GM08714 (cell line): ENCODE data around the gene C17orf75.

Source experiments
- H3K4me3 ChIP-seq: fragments of 200-500 bp; sonication (Bioruptor generic); 2 replicates; pipeline ENCODE4 v1.5.1; 2014; ENCODE audit warnings: mild to moderate bottlenecking, low read length, inconsistent platforms
- ZNF274 ChIP-seq: IDR thresholded peaks from 2 replicates; pipeline ENCODE4 v1.6.1; 2012; ENCODE audit warnings: mild to moderate bottlenecking, low read depth, low read length

Gene C17orf75

GRCh38 chr17:32285306-32285705 is 56.7 kb downstream of the C17orf75 start:
- no peak overlapping the region for H3K4me3 ChIP-seq
- TF ChIP-seq ZNF274: no peak

DNA sequence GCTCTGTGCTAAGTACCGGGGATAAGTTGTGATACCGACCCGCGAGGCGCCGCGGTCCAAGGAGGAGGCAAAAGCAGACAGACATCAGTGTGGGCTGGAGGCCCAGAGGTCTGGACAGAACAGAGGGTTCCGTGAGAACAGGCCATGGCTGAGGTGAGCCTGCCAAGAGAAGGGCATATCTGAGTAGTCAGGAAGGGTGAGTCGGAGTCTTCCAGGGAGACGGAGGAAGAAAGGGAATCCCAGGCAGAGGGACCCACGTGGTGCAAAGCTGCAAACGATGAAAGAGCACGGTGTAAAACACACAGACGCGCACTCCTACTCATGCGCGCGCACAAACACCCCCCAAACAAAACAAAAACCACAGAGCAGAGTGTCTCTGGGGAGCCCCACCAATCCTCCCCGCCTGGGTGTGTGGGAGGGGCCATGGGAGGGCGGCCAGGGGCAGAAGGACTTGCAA is 58.2 kb downstream of the C17orf75 start:
- no peak for TF ChIP-seq ZNF274
- no peak overlapping the region for H3K4me3 ChIP-seq

DNA sequence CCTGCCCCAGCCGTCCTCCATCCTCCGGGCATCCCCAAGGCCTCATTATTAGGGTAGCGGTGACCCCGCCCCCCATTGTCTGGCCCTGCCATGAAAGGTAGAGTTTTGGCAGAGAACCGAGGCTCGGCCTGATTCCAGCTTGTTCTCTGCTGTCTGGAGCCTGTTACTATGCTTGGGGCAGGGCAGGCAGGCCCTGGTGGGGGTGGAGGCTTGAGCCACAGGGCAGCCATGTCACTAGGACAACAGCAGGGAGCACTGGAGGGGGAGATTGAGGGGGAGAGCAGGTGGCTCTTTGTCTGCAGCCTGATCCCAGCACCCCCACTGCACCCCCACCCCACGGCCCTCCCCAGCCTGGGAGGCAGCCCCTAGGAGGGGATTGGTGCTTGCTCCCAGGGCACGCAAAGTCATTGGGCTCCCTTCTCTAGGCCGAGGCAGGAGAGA is 60.9 kb downstream of the C17orf75 start:
- H3K4me3 ChIP-seq: no peak overlapping the region
- no peak for TF ChIP-seq ZNF274

GRCh38 chr17:32279891-32280716 is 61.9 kb downstream of the C17orf75 start:
- no peak for TF ChIP-seq ZNF274
- H3K4me3 ChIP-seq: no peak overlapping the region

DNA sequence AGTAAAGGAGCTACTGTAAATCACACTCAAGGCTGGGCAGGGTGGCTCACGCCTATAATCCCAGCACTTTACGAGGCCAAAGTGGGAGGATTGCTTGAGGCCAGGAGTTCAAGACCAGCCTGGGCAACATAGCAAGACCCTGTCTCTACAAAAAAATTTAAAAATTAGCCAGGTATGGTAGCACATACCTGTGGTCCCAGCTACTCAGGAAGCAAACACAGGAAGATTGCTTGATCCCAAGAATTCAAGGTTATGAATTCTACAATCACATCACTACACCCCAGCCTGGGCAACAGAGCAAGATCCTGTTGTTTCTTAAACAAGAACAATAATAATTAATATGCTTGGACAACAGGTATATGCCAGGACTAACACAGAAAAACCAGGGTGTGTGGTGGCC is 63.2 kb downstream of the C17orf75 start:
- no peak for TF ChIP-seq ZNF274
- no peak overlapping the region for H3K4me3 ChIP-seq
